HFFc6 (cell line): ENCODE data around the gene SERINC4. TPM values are rescaled to one million over a fixed set of nuclear protein-coding genes. Genes with fewer than 3 reads are reported as not detected.
"Not testable (repeated sequence)": the region's sequence is repeated elsewhere in the genome, so short reads cannot be mapped to it uniquely, and the experiment has no call there.

Experiments
- DNase-seq: peaks from one replicate; pipeline ENCODE4 v3.0.0-alpha.2; 2018
- H3K27ac Mint-ChIP-seq: 2 replicates; pipeline ENCODE4 v1.8.0; 2020; ENCODE audit warnings: mild to moderate bottlenecking, mixed read lengths
- H3K27me3 Mint-ChIP-seq: 2 replicates; pipeline ENCODE4 v1.8.0; 2021; ENCODE audit warnings: mild to moderate bottlenecking, moderate library complexity, mixed read lengths; ENCODE audit not compliant: insufficient read depth
- H3K36me3 Mint-ChIP-seq: 2 replicates; pipeline ENCODE4 v1.8.0; 2021; ENCODE audit warnings: low read depth, mixed read lengths
- H3K4me1 Mint-ChIP-seq: 2 replicates; pipeline ENCODE4 v1.8.0; 2020; ENCODE audit warnings: low read depth, mixed read lengths
- H3K4me3 Mint-ChIP-seq: 2 replicates; pipeline ENCODE4 v1.8.0; 2020; ENCODE audit warnings: mild to moderate bottlenecking, moderate library complexity, mixed read lengths
- H3K9me3 Mint-ChIP-seq: 2 replicates; pipeline ENCODE4 v1.8.0; 2020; ENCODE audit warnings: mild to moderate bottlenecking, mixed read lengths
- CTCF ChIP-seq: fragments of 200-600 bp; sonication (generic); IDR thresholded peaks from 2 replicates; pipeline ENCODE4 v1.5.0; 2021; ENCODE audit warnings: antibody characterized with exemption, mild to moderate bottlenecking
- microRNA-seq: library from miRNA; unstranded; fragments of <30 nt; microRNA quantifications from one replicate; pipeline ENCODE4, GENCODE V29; 2019
- total RNA-seq, 6 experiments: library from RNA; stranded (reverse); fragmentation: NEBNext Ultra II Directional; extraction: Animal tissue kit (Norgen Biotek cat#: 25700); gene quantifications; 2 replicates in 1 of 6; 3 replicates in 5 of 6; pipeline ENCODE4 v1.2.3, GENCODE V29; 2021

Gene SERINC4
- total RNA-seq, 6 experiments from 2014 or later = 0.07 to 0.11 (median 0.09) TPM; not detected in 3

- Mint-ChIP-seq H3K27ac (no peak overlapping the region), H3K36me3 (peaks cover 19% of the 10 kb centered on the region), H3K27me3 (no peaks in the 10 kb centered on the region), H3K4me3 (no peak overlapping the region), H3K4me1 (peaks cover 25% of the 10 kb centered on the region), H3K9me3 (no peaks in the 10 kb centered on the region)
- DNase-seq = no peak
- no peak for TF ChIP-seq CTCF
Observed at GRCh38 chr15:43749690-43750345, 50.2 kb downstream of the SERINC4 start.

DNA sequence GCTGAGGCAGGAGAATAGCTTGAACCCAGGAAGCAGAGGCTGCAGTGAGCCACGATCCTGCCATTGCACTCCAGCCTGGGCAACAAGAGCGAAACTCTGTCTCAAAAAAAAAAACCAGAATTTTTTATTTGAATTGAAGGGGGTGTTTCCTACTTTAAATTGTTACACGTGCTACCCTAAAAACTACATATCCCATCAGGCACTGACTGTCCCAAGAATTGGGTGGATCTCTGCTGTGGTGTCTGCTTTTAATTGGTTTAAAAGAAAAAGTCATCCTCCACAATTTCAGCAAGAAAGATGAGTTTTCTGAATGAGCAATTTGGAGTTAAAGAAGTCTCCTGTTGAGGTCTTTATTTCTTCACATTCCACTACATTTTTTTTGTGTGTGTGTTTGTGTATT is 51.6 kb downstream of the SERINC4 start:
- Mint-ChIP-seq H3K36me3 (peaks cover 19% of the 10 kb centered on the region), H3K9me3 (no peaks in the 10 kb centered on the region), H3K4me1 (peaks cover 25% of the 10 kb centered on the region), H3K4me3 (peak overlapping the region; percentile 95), H3K27ac (peak overlapping the region; percentile 97; the same call in 1 of the 2 replicates), H3K27me3 (no peaks in the 10 kb centered on the region)
- no peak for DNase-seq
- TF ChIP-seq CTCF = no peak

DNA sequence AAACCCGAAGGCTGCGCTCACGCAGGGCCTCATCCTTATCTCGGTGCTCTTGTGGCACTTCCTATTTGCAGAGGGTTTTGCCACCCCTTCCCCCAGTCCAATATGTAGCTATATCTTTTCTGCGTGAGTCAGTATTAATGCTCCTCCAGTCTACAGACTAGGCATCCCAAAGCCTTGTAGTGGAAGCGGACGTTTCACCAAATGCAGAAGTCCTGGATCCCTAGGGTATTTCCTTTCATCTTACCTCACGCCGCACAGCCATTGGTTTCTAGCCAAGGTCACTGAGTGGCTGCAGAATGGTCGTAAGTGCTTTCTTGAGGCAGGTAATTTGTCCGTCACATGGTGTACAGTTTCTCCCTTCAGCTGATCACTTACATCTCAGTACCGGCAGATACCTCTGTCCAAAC is 53.1 kb downstream of the SERINC4 start:
- DNase-seq = peak; percentile 45
- not testable (repeated sequence) for H3K9me3 Mint-ChIP-seq, H3K27me3 Mint-ChIP-seq
- Mint-ChIP-seq H3K36me3 (peaks cover 16% of the 10 kb centered on the region), H3K4me3 (peak overlapping the region; percentile 95), H3K4me1 (peaks cover 22% of the 10 kb centered on the region), H3K27ac (peak overlapping the region; percentile 97)

DNA sequence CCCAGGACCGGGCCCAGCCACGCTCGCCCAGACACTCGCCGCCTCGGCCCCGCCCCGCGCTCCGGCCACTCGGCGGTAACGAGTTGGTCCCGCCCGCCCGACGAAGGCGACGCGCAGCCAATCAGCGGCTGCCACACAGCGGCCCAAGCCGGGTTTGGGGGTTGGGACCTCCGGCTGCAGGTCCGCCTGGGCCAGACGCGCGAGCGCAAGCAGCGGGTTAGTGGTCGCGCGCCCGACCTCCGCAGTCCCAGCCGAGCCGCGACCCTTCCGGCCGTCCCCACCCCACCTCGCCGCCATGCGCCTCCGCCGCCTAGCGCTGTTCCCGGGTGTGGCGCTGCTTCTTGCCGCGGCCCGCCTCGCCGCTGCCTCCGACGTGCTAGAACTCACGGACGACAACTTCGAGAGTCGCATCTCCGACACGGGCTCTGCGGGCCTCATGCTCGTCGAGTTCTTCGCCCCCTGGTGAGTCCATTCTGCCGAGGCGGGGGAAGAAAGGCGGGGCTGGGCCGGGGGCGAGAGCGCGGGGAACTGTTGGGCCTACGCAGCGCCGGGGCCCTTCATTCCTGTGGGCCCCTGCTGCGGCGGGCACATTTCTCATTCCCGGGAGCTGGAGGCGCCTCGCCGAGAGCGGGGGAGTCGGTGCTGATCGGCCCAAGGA is 53.6 kb downstream of the SERINC4 start, which contains the start of gene PDIA3:
PDIA3 (plus strand) TSS at position 194 of the 658 bp plus-strand sequence; CDS start at position 296, 102 bp downstream.
- Mint-ChIP-seq H3K4me1 (peaks cover 18% of the 10 kb centered on the region), H3K36me3 (peaks cover 14% of the 10 kb centered on the region), H3K4me3 (peak within 1 kb of the TSS; percentile 95), H3K27ac (peak within 1 kb of the TSS; percentile 97)
- peak; percentile 81 for DNase-seq
- H3K27me3 Mint-ChIP-seq, H3K9me3 Mint-ChIP-seq: not testable (repeated sequence)
- TF ChIP-seq CTCF = peak; percentile 55

Small RNAs within 50 kb of the gene (microRNA-seq; reads per million reads assigned to microRNA genes)
- gene MIR1282 = 5.4 reads per million

Other genes with a start within 250 kb of the SERINC4 start
- 10 to 100 TPM; 16.3 to 23.3 (median 20.1) TPM for gene PPIP5K1, start 210.0 kb downstream of the SERINC4 start, total RNA-seq
- not detected for gene CKMT1B, start 206.2 kb downstream of the SERINC4 start, total RNA-seq
- not detected for gene STRC, start 181.4 kb downstream of the SERINC4 start, total RNA-seq
- gene CATSPER2, start 151.4 kb downstream of the SERINC4 start, total RNA-seq = 1 to 10 TPM in 2 of 6 experiments, under 1 TPM in 4; 0.38 to 2.6 (median 0.74) TPM
- not detected for gene CKMT1A, start 106.4 kb downstream of the SERINC4 start, total RNA-seq
- gene PDIA3, start 53.8 kb downstream of the SERINC4 start, total RNA-seq = 100 to 1,000 TPM; 586 to 721 (median 660) TPM
- 1 to 10 TPM in 4 of 6 experiments, under 1 TPM in 2; 0.91 to 1.5 (median 1.1) TPM for gene ELL3, start 23.3 kb downstream of the SERINC4 start, total RNA-seq
- 1,000 to 10,000 TPM in 5 of 6 experiments, 100 to 1,000 TPM in 1; 908 to 1,158 (median 1,046) TPM for gene SERF2, start 7.9 kb downstream of the SERINC4 start, total RNA-seq
- gene HYPK, start 379 bp upstream of the SERINC4 start, total RNA-seq = 10 to 100 TPM; 12.3 to 33.8 (median 19.3) TPM
- gene MFAP1, start 24.5 kb upstream of the SERINC4 start, total RNA-seq = 10 to 100 TPM; 25.3 to 30.4 (median 27.3) TPM
- gene WDR76, start 26.8 kb upstream of the SERINC4 start, total RNA-seq = 10 to 100 TPM in 5 of 6 experiments, 1 to 10 TPM in 1; 8.8 to 25.1 (median 20.5) TPM